ENCODE results near the gene ROR1. TPM values are rescaled to one million over a fixed set of nuclear protein-coding genes. Genes with fewer than 3 reads are reported as not detected.

The ROR1 gene
- total and polyA plus RNA-seq, 2 donors (not counting 1 experiment from before 2014, with no cell fraction given): 0.46 to 16.0 TPM

DNA sequence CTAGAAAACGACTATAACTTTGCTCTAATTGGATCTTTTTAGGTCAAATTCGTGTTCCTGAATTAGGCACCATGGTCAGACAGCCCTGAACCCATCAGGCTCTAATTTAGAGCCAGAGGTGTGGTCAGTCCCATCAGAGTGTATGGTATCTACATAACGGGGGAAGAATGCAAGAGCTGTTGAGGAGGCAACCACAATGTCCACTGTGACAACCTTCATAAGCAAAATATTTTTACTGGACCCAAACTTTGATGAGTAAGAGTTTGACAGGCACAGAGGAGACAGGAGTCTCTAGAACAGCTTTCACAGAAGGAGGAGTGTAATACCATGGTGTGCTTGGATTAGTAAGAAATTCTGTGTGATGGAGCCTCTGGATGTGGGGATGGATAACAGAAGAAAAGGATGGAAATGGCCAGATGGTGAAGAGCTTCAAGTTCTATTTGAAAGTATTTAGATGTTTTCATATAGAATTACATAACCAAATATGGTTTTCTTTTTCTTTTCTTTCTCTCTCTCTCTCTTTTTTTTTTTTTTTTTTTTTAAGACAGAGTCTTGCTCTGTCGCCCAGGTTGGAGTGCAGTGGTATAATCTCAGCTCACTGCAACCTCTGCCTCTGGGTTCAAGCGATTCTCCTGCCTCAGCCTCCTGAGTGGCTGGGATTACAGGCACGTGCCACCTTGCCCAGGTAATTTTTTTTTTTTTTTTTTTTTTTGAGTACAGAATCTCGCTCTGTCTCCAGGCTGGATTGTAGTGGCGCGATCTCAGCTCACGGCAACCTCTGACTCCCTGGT is 454.5 kb downstream of the ROR1 start:
- Mint-ChIP-seq H3K27ac (no peak overlapping the region), H3K4me1 (peaks cover 2% of the 10 kb centered on the region), H3K27me3 (peaks cover 16% of the 10 kb centered on the region), H3K9me3 (ENCODE audit: insufficient read depth) (no peaks in the 10 kb centered on the region), H3K4me3 (no peak overlapping the region)
- DNase-seq (no peak), ATAC-seq (ENCODE audit: low read depth) (no peak)
- Histone ChIP-seq H2AFZ (ENCODE audit: insufficient read depth, low read depth, low read length, poor library complexity, severe bottlenecking) (no peak overlapping the region), H3K27me3 (replicated peaks in 1 of 4; ENCODE audit: control extremely low read depth in 1 of 4, control insufficient read depth in 3 of 4, insufficient read depth in 4 of 4, low read length in 3 of 4) (no peaks in the 10 kb centered on the region), H3K9ac (ENCODE audit: low read length) (no peak overlapping the region), H3K4me3 (ENCODE audit: control extremely low read depth in 1 of 5, extremely low read depth in 1 of 5, insufficient read depth in 1 of 5, low read depth in 2 of 5, low read length in 4 of 5) (no peak overlapping the region), H3K36me3 (replicated peaks in 1 of 2; ENCODE audit: control extremely low read depth in 1 of 2, control insufficient read depth in 1 of 2, extremely low read depth in 1 of 2, insufficient read depth in 2 of 2, low read length in 1 of 2) (no peaks in the 10 kb centered on the region), H3K4me1 (ENCODE audit: control insufficient read depth in 2 of 2, insufficient read depth in 2 of 2, low read length in 2 of 2) (no peaks in the 10 kb centered on the region), H3K4me2 (replicated peaks; ENCODE audit: low read depth, low read length, poor library complexity, severe bottlenecking) (no peak overlapping the region), H4K20me1 (ENCODE audit: control insufficient read depth, insufficient read depth, low read length, poor library complexity, severe bottlenecking) (no peaks in the 10 kb centered on the region), H3K27ac (ENCODE audit: low read length in 2 of 2) (no peak overlapping the region), H3K79me2 (ENCODE audit: control insufficient read depth, insufficient read depth, low read length) (no peaks in the 10 kb centered on the region), H3K9me3 (ENCODE audit: control extremely low read depth in 1 of 3, control insufficient read depth in 2 of 3, insufficient read depth in 1 of 3, low read length in 2 of 3) (no peaks in the 10 kb centered on the region)
- CTCF ChIA-PET: interaction anchor here (0.7 to 1.4 kb wide), 4 partner anchors 13 to 231 kb away, joined by 3 to 4 read pairs (median 3); no protein-coding TSS in a partner anchor
- WGBS (ENCODE audit: insufficient coverage): 86% methylated on average over 2 of the region's 10 CpGs
- intact Hi-C loops (cut with micrococcal nuclease): no loop called here
- POLR2A ChIA-PET: no interaction called here
- no peak for TF ChIP-seq EZH2 (IDR thresholded peaks at IDR 0.05; ENCODE audit: borderline replicate concordance, insufficient read depth, low read depth, low read length, poor library complexity, severe bottlenecking)
- TF ChIP-seq, protein P1, sequence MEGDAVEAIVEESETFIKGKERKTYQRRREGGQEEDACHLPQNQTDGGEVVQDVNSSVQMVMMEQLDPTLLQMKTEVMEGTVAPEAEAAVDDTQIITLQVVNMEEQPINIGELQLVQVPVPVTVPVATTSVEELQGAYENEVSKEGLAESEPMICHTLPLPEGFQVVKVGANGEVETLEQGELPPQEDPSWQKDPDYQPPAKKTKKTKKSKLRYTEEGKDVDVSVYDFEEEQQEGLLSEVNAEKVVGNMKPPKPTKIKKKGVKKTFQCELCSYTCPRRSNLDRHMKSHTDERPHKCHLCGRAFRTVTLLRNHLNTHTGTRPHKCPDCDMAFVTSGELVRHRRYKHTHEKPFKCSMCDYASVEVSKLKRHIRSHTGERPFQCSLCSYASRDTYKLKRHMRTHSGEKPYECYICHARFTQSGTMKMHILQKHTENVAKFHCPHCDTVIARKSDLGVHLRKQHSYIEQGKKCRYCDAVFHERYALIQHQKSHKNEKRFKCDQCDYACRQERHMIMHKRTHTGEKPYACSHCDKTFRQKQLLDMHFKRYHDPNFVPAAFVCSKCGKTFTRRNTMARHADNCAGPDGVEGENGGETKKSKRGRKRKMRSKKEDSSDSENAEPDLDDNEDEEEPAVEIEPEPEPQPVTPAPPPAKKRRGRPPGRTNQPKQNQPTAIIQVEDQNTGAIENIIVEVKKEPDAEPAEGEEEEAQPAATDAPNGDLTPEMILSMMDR (IDR thresholded peaks at IDR 0.05): no peak

DNA sequence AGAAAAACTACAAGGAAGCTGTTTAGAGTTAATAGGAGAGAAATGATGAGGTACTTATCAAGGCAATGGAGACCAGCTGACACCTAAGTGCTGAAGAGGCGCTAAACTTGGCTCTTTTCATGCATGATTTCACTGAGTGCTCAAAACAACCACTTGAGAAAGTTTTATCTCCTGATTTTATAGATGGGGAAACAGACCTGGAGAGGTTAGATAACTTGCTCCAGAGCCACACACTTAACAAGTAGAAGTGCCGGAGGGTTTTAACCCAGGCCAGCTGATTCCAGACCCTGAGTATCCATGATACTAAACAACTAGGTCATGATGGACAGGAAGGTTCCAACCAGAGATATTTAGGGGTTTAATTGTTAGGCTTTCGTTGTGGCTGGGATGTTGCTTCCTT is 455.5 kb downstream of the ROR1 start:
- no peaks in the 10 kb centered on the region for H3K79me2 ChIP-seq (ENCODE audit: control insufficient read depth, insufficient read depth, low read length)
- no peak overlapping the region for H3K27ac ChIP-seq (ENCODE audit: low read length in 2 of 2)
- H3K4me3 ChIP-seq (ENCODE audit: control extremely low read depth in 1 of 5, extremely low read depth in 1 of 5, insufficient read depth in 1 of 5, low read depth in 2 of 5, low read length in 4 of 5): no peak overlapping the region
- ATAC-seq (ENCODE audit: low read depth) (no peak), DNase-seq (no peak)
- no peak overlapping the region for H3K9ac ChIP-seq (ENCODE audit: low read length)
- Mint-ChIP-seq H3K4me1 (peaks cover 2% of the 10 kb centered on the region), H3K27ac (no peak overlapping the region), H3K27me3 (peaks cover 23% of the 10 kb centered on the region), H3K9me3 (ENCODE audit: insufficient read depth) (no peaks in the 10 kb centered on the region), H3K4me3 (no peak overlapping the region)
- H3K9me3 ChIP-seq (ENCODE audit: control extremely low read depth in 1 of 3, control insufficient read depth in 2 of 3, insufficient read depth in 1 of 3, low read length in 2 of 3): no peaks in the 10 kb centered on the region
- H4K20me1 ChIP-seq (ENCODE audit: control insufficient read depth, insufficient read depth, low read length, poor library complexity, severe bottlenecking): no peaks in the 10 kb centered on the region
- no peaks in the 10 kb centered on the region for H3K4me1 ChIP-seq (ENCODE audit: control insufficient read depth in 2 of 2, insufficient read depth in 2 of 2, low read length in 2 of 2)
- no peak overlapping the region for H2AFZ ChIP-seq (ENCODE audit: insufficient read depth, low read depth, low read length, poor library complexity, severe bottlenecking)
- CTCF ChIA-PET: interaction anchor here (0.7 to 1.3 kb wide), 2 partner anchors 12 to 232 kb away, joined by 3 read pairs; no protein-coding TSS in a partner anchor
- no peak overlapping the region for H3K4me2 ChIP-seq (replicated peaks; ENCODE audit: low read depth, low read length, poor library complexity, severe bottlenecking)
- TF ChIP-seq EZH2 (IDR thresholded peaks at IDR 0.05; ENCODE audit: borderline replicate concordance, insufficient read depth, low read depth, low read length, poor library complexity, severe bottlenecking): no peak
- TF ChIP-seq, protein P1 (IDR thresholded peaks at IDR 0.05): no peak
- peaks cover 0 to 4% (median 0%) of the 10 kb centered on the region in 4 experiments for H3K27me3 ChIP-seq (replicated peaks in 1 of 4; ENCODE audit: control extremely low read depth in 1 of 4, control insufficient read depth in 3 of 4, insufficient read depth in 4 of 4, low read length in 3 of 4)
- no CpG with 5 or more reads among the region's 3 CpGs for WGBS (ENCODE audit: insufficient coverage)
- H3K36me3 ChIP-seq (replicated peaks in 1 of 2; ENCODE audit: control extremely low read depth in 1 of 2, control insufficient read depth in 1 of 2, extremely low read depth in 1 of 2, insufficient read depth in 2 of 2, low read length in 1 of 2): no peaks in the 10 kb centered on the region
- POLR2A ChIA-PET: no interaction called here
- intact Hi-C loops (cut with micrococcal nuclease): no loop called here
